ENCODE data around the gene TCP1. TPM values are rescaled to one million over a fixed set of nuclear protein-coding genes. Genes with fewer than 3 reads are reported as not detected.
A peak's percentile ranks its signal among the peaks of the same experiment; 100 is the strongest.
"Not testable (repeated sequence)": the region's sequence is repeated elsewhere in the genome, so short reads cannot be mapped to it uniquely, and the experiment has no call there.

Gene TCP1
- total RNA-seq, 1 donor from 2014 or later, result 120 TPM

- not testable (repeated sequence) for ATAC-seq
Measured at GRCh38 chr6:159816775-159817174, 27.4 kb upstream of the TCP1 start.

GRCh38 chr6:159815410-159815809 lies 26.0 kb upstream of the TCP1 start:
- ATAC-seq, result no peak

GRCh38 chr6:159813781-159814180 lies 24.4 kb upstream of the TCP1 start:
- ATAC-seq, result no peak

- ATAC-seq, result no peak
Measured at GRCh38 chr6:159809149-159809548, 19.7 kb upstream of the TCP1 start.

- no peak for ATAC-seq
Measured at GRCh38 chr6:159808647-159809046, 19.2 kb upstream of the TCP1 start.

- ATAC-seq, result peak; percentile 93
Measured at GRCh38 chr6:159807150-159807858, 17.9 kb upstream of the TCP1 start.

GRCh38 chr6:159806021-159806458 lies 16.6 kb upstream of the TCP1 start:
- no peak for ATAC-seq

GRCh38 chr6:159805440-159806020 lies 16.1 kb upstream of the TCP1 start:
- no peak for ATAC-seq

GRCh38 chr6:159804504-159804903 lies 15.1 kb upstream of the TCP1 start:
- peak; percentile 27 for ATAC-seq

- ATAC-seq, result no peak
Measured at GRCh38 chr6:159801935-159802334, 12.5 kb upstream of the TCP1 start.

GRCh38 chr6:159800141-159800865 lies 10.9 kb upstream of the TCP1 start, which contains the start of gene PNLDC1:
Gene PNLDC1, plus strand, starts transcription at chr6:159800276. Its CDS starts 32 bp downstream, at chr6:159800308.
- peak; percentile 10 for ATAC-seq

- ATAC-seq, result no peak
Measured at GRCh38 chr6:159797554-159797953, 8.2 kb upstream of the TCP1 start.

GRCh38 chr6:159794976-159795375 lies 5.6 kb upstream of the TCP1 start:
- not testable (repeated sequence) for ATAC-seq

GRCh38 chr6:159790956-159791598 lies 1.7 kb upstream of the TCP1 start:
- no peak for ATAC-seq

GRCh38 chr6:159790149-159790955 lies 950 bp upstream of the TCP1 start, which contains the start of gene MRPL18:
Gene MRPL18, plus strand, starts transcription at chr6:159790467. Its CDS starts 121 bp downstream, at chr6:159790588.
- peak; percentile 92 for ATAC-seq

- ATAC-seq, result no peak
Measured at GRCh38 chr6:159788753-159789376, 537 bp downstream of the TCP1 start.

- no peak for ATAC-seq
Measured at GRCh38 chr6:159788276-159788675, 1.1 kb downstream of the TCP1 start.

GRCh38 chr6:159778542-159779103 lies 10.8 kb downstream of the TCP1 start:
- ATAC-seq, result no peak

GRCh38 chr6:159778131-159778530 lies 11.3 kb downstream of the TCP1 start:
- ATAC-seq, result no peak

GRCh38 chr6:159777240-159777904 lies 12.0 kb downstream of the TCP1 start:
- no peak for ATAC-seq

- ATAC-seq, result no peak
Measured at GRCh38 chr6:159772196-159772595, 17.2 kb downstream of the TCP1 start.
